HCT116 (cell line): ENCODE results near the gene C3orf52. TPM values are rescaled to one million over a fixed set of nuclear protein-coding genes. Genes with fewer than 3 reads are reported as not detected.

Experiments
- ATAC-seq: fragments of 200-7000 bp; cut with Tn5 transposase; 2 replicates; pipeline ENCODE4 v1.9.1; 2020; ENCODE audit warnings: mild to moderate bottlenecking, moderate library complexity
- BruUV-seq: library from RNA; stranded (reverse); fragments of 400-500 nt; replicated peaks from 2 replicates; lab custom pipeline; 2021; lab: Mats Ljungman, UMichigan
- CTCF ChIA-PET: fragments of 300-600 bp; sonication (Branson Sonifier 250); formaldehyde crosslinking; loops from one replicate; lab custom pipeline; 2021; ENCODE audit warnings: antibody characterized with exemption; lab: Charles Lee
- POLR2A ChIA-PET: fragments of 300-600, 350-600 bp; sonication (Branson Sonifier 250); formaldehyde crosslinking; loops from one replicate; lab custom pipeline; 2021; ENCODE audit warnings: antibody characterized with exemption; lab: Charles Lee
- RAD21 ChIA-PET, 2 experiments: fragments of 300-600 bp; sonication (Branson Sonifier 250); formaldehyde crosslinking; loops; one replicate each; lab custom pipeline; 2023; ENCODE audit warnings: low total read pairs in 2 of 2; ENCODE audit not compliant: uncharacterized antibody in 2 of 2, unreplicated experiment in 2 of 2, low non-redundant PET in 1 of 2; lab: Charles Lee
- DNase-seq: peaks from one replicate; pipeline ENCODE4 v3.0.0-alpha.2; 2010; ENCODE audit warnings: low read depth, low spot score
- H2AFZ ChIP-seq: fragments of 200-600 bp; shearing (Covaris generic), sonication (generic); 2 replicates; pipeline ENCODE4 v1.6.1; 2017; ENCODE audit warnings: low read depth, mixed run types, mixed read lengths, antibody characterized with exemption, low read length; ENCODE audit not compliant: poor library complexity, severe bottlenecking
- H3K27ac ChIP-seq: 2 replicates; pipeline ENCODE4 v1.5.1; 2012; ENCODE audit warnings: low read depth, low read length
- H3K27me3 ChIP-seq: fragments of 200-600 bp; sonication (generic); 2 replicates; pipeline ENCODE4 v1.6.1; 2016; ENCODE audit warnings: mixed run types, low read length, mixed read lengths; ENCODE audit not compliant: insufficient read depth
- H3K36me3 ChIP-seq, 2 experiments: fragments of 200-500 bp in 1 of 2; fragments of 200-600 bp in 1 of 2; sonication (Bioruptor generic) in 1 of 2; sonication (generic) in 1 of 2; 2 replicates each; pipeline versions ENCODE4 v1.5.1 to v1.6.1; 2014 to 2016; ENCODE audit warnings: low read length in 2 of 2, inconsistent platforms in 1 of 2, mixed read lengths in 1 of 2, mixed run types in 1 of 2; ENCODE audit not compliant: insufficient read depth in 2 of 2, control insufficient read depth in 1 of 2
- H3K4me1 ChIP-seq, 2 experiments: fragments of 200-600 bp in 1 of 2; sonication (generic) in 1 of 2; 2 replicates each; pipeline versions ENCODE4 v1.5.1 to v1.6.1; 2012 to 2017; ENCODE audit warnings: low read length in 2 of 2, inconsistent platforms in 1 of 2, mild to moderate bottlenecking in 1 of 2, mixed read lengths in 1 of 2, mixed run types in 1 of 2, moderate library complexity in 1 of 2; ENCODE audit not compliant: insufficient read depth in 2 of 2, control insufficient read depth in 1 of 2
- H3K4me2 ChIP-seq: fragments of 200-600 bp; sonication (generic); 2 replicates; pipeline ENCODE4 v1.6.1; 2017; ENCODE audit warnings: mixed run types, low read length, mixed read lengths
- H3K4me3 ChIP-seq, 2 experiments: fragments of 200-600 bp in 1 of 2; sonication (generic) in 1 of 2; replicated peaks in 1 of 2; 2 replicates each; pipeline ENCODE4 v1.5.1; 2011 to 2016; ENCODE audit warnings: low read length in 2 of 2, control low read depth in 1 of 2, low read depth in 1 of 2, mild to moderate bottlenecking in 1 of 2, mixed read lengths in 1 of 2, mixed run types in 1 of 2
- H3K79me2 ChIP-seq: fragments of 200-600 bp; sonication (generic); 2 replicates; pipeline ENCODE4 v1.6.1; 2017; ENCODE audit warnings: mild to moderate bottlenecking, mixed run types, low read length, moderate library complexity, mixed read lengths; ENCODE audit not compliant: insufficient read depth
- H3K9ac ChIP-seq: fragments of 200-600 bp; sonication (generic); 2 replicates; pipeline ENCODE4 v1.6.1; 2016; ENCODE audit warnings: low read length, mixed read lengths
- H3K9me2 ChIP-seq: fragments of 200-600 bp; sonication (generic), shearing (Covaris generic); 2 replicates; pipeline ENCODE4 v1.6.1; 2017; ENCODE audit warnings: mixed run types, mild to moderate bottlenecking, moderate library complexity; ENCODE audit not compliant: insufficient read depth
- H3K9me3 ChIP-seq, 2 experiments: fragments of 200-500 bp in 1 of 2; fragments of 200-600 bp in 1 of 2; sonication (Bioruptor generic) in 1 of 2; sonication (generic) in 1 of 2; 2 replicates each; pipeline ENCODE4 v1.6.1; 2014 to 2017; ENCODE audit warnings: low read length in 2 of 2, mixed read lengths in 2 of 2, inconsistent platforms in 1 of 2, low read depth in 1 of 2, mild to moderate bottlenecking in 1 of 2, mixed run types in 1 of 2, moderate library complexity in 1 of 2; ENCODE audit not compliant: control insufficient read depth in 1 of 2, insufficient read depth in 1 of 2
- H4K20me1 ChIP-seq: fragments of 200-600 bp; sonication (generic), shearing (Covaris generic); 2 replicates; pipeline ENCODE4 v1.6.1; 2017; ENCODE audit warnings: mixed run types, mild to moderate bottlenecking, moderate library complexity; ENCODE audit not compliant: insufficient read depth
- ATF3 ChIP-seq: IDR thresholded peaks from 2 replicates; pipeline ENCODE4 v1.6.1; 2012
- CBX3 ChIP-seq: IDR thresholded peaks from 2 replicates; pipeline ENCODE4 v1.6.1; 2012; ENCODE audit warnings: low read depth
- FOSL1 ChIP-seq: IDR thresholded peaks from 2 replicates; pipeline ENCODE4 v1.6.1; 2012; ENCODE audit warnings: low read depth
- POLR2A ChIP-seq: IDR thresholded peaks from 2 replicates; pipeline ENCODE4 v1.7.0; 2011; ENCODE audit warnings: borderline replicate concordance; ENCODE audit not compliant: insufficient read depth, insufficient read length; ENCODE audit errors: extremely low read depth
- RAD21 ChIP-seq: IDR thresholded peaks from 2 replicates; pipeline ENCODE4 v1.6.1; 2012; ENCODE audit warnings: low read depth, mild to moderate bottlenecking
- SRF ChIP-seq: IDR thresholded peaks from 2 replicates; pipeline ENCODE4 v1.6.1; 2012; ENCODE audit warnings: low read depth
- YY1 ChIP-seq: IDR thresholded peaks from 2 replicates; pipeline ENCODE4 v1.6.1; 2011; ENCODE audit warnings: low read length, low read depth, moderate library complexity, mild to moderate bottlenecking; ENCODE audit not compliant: insufficient replicate concordance; ENCODE audit errors: extremely low read depth
- intact Hi-C: fragments of 100-400 bp; cut with micrococcal nuclease; formaldehyde crosslinking; loops from 2 replicates; pipeline ENCODE4 v1.10.0; 2022
- total RNA-seq: library from RNA; stranded (reverse); gene quantifications from one replicate; pipeline ENCODE4 v1.2.1, GENCODE V29; 2021; ENCODE audit not compliant: unreplicated experiment

Gene C3orf52
- total RNA-seq, 1 experiment from 2014 or later, result 14.3 TPM

- TF ChIP-seq YY1, result no peak
Observed at GRCh38 chr3:112132975-112133448, 46.8 kb downstream of the C3orf52 start, which contains the start of gene GCSAM (continued).

GRCh38 chr3:112133626-112134334, 47.6 kb downstream of the C3orf52 start:
- Histone ChIP-seq H4K20me1 (no peaks in the 10 kb centered on the region), H3K27me3 (no peaks in the 10 kb centered on the region), H3K9ac (no peak overlapping the region), H3K27ac (no peak overlapping the region), H3K36me3 (peaks cover 2 to 4% of the 10 kb centered on the region in 2 experiments; a peak in 1 of 4 replicates), H3K9me2 (no peaks in the 10 kb centered on the region), H2AFZ (no peak overlapping the region), H3K4me1 (no peaks in the 10 kb centered on the region; a peak in 1 of 4 replicates), H3K4me3 (no peak overlapping the region), H3K4me2 (no peak overlapping the region), H3K79me2 (no peaks in the 10 kb centered on the region), H3K9me3 (no peaks in the 10 kb centered on the region)
- no peak for TF ChIP-seq ATF3
- no peak for TF ChIP-seq RAD21
- TF ChIP-seq POLR2A, result no peak
- no peak for TF ChIP-seq CBX3
- no peak for TF ChIP-seq SRF
- TF ChIP-seq FOSL1, result no peak
- ChIA-PET POLR2A (no interaction called here), RAD21 (no interaction called here), CTCF (no interaction called here)
- intact Hi-C loops, result no loop called here
- ATAC-seq, result no peak
- no TSS peak for BruUV-seq
- no peak for DNase-seq
